Endothelial cell of umbilical vein (primary cell): Measurements from ENCODE around the gene OPRD1. TPM values are rescaled to one million over a fixed set of nuclear protein-coding genes. Genes with fewer than 3 reads are reported as not detected.

Experiments
- BruUV-seq: library from RNA; stranded (reverse); fragments of 400-500 nt; replicated peaks from 2 replicates; lab custom pipeline; 2021; lab: Mats Ljungman, UMichigan
- CTCF ChIA-PET: fragments of 300-600, 350-600 bp; sonication (Branson Sonifier 250); formaldehyde crosslinking; loops from one replicate; lab custom pipeline; 2021; ENCODE audit warnings: antibody characterized with exemption, inconsistent platforms; lab: Charles Lee
- POLR2A ChIA-PET: fragments of 300-600, 350-600 bp; sonication (Branson Sonifier 250); formaldehyde crosslinking; loops from one replicate; lab custom pipeline; 2021; ENCODE audit warnings: antibody characterized with exemption, inconsistent platforms; lab: Charles Lee
- DNase-seq: peaks from one replicate; pipeline ENCODE4 v3.0.0-alpha.2; 2011; ENCODE audit warnings: low read depth, low spot score
- FAIRE-seq: peaks from 2 replicates; lab custom pipeline; 2011; peaks lifted over from hg19 to GRCh38; lab: Jason Lieb, UNC
- H2AFZ ChIP-seq: 2 replicates; pipeline ENCODE4 v1.6.0; 2012; ENCODE audit warnings: low read depth, low read length, control low read depth, inconsistent platforms
- H3K27ac ChIP-seq: 2 replicates; pipeline ENCODE4 v1.5.1; 2011; ENCODE audit warnings: low read depth, mild to moderate bottlenecking, control low read depth, low read length, moderate library complexity; ENCODE audit not compliant: insufficient read depth
- H3K27me3 ChIP-seq, 2 experiments: 2 replicates each; pipeline versions ENCODE4 v1.6.0 to v1.6.1; 2011; ENCODE audit warnings: low read length in 2 of 2, mixed read lengths in 1 of 2; ENCODE audit not compliant: control insufficient read depth in 2 of 2, insufficient read depth in 2 of 2
- H3K36me3 ChIP-seq, 2 experiments: 2 replicates in 1 of 2; 3 replicates in 1 of 2; pipeline ENCODE4 v1.5.1; 2011; ENCODE audit warnings: low read length in 2 of 2, mild to moderate bottlenecking in 1 of 2, moderate library complexity in 1 of 2; ENCODE audit not compliant: control insufficient read depth in 2 of 2, insufficient read depth in 2 of 2; ENCODE audit errors: extremely low read depth in 1 of 2
- H3K4me1 ChIP-seq: 3 replicates; pipeline ENCODE4 v1.5.1; 2011; ENCODE audit warnings: mild to moderate bottlenecking, low read length; ENCODE audit not compliant: control insufficient read depth, insufficient read depth; ENCODE audit errors: extremely low read depth
- H3K4me2 ChIP-seq: 2 replicates; pipeline ENCODE4 v1.6.1; 2011; ENCODE audit warnings: low read length, control low read depth, mixed read lengths; ENCODE audit not compliant: insufficient read depth
- H3K4me3 ChIP-seq, 3 experiments: fragments of 200-600 bp in 1 of 3; sonication (generic), shearing (Covaris generic) in 1 of 3; replicated peaks in 1 of 3; 2 replicates each; pipeline ENCODE4 v1.5.1; 2011 to 2016; ENCODE audit warnings: control low read depth in 3 of 3, low read length in 3 of 3, mild to moderate bottlenecking in 2 of 3, inconsistent platforms in 1 of 3, low read depth in 1 of 3, moderate library complexity in 1 of 3; ENCODE audit not compliant: insufficient read depth in 1 of 3
- H3K79me2 ChIP-seq: 2 replicates; pipeline ENCODE4 v1.6.0; 2012; ENCODE audit warnings: low read length, inconsistent platforms; ENCODE audit not compliant: control insufficient read depth, insufficient read depth
- H3K9ac ChIP-seq: replicated peaks from 2 replicates; pipeline ENCODE3; 2011; ENCODE audit warnings: low read length, control low read depth; ENCODE audit not compliant: insufficient read depth; ENCODE audit errors: extremely low read depth
- H3K9me1 ChIP-seq: replicated peaks from 3 replicates; pipeline ENCODE4 v1.6.0; 2011; ENCODE audit warnings: mild to moderate bottlenecking, low read length; ENCODE audit not compliant: control insufficient read depth, insufficient read depth; ENCODE audit errors: extremely low read depth
- H3K9me3 ChIP-seq: replicated peaks from 2 replicates; pipeline ENCODE4 v1.5.1; 2012; ENCODE audit warnings: low read length, inconsistent platforms; ENCODE audit not compliant: control insufficient read depth, insufficient read depth
- H4K20me1 ChIP-seq: replicated peaks from 2 replicates; pipeline ENCODE3; 2011; ENCODE audit warnings: mild to moderate bottlenecking, low read length; ENCODE audit not compliant: control insufficient read depth, insufficient read depth; ENCODE audit errors: extremely low read depth
- EZH2 ChIP-seq: IDR thresholded peaks from 2 replicates; pipeline ENCODE4 v1.6.1; 2012; ENCODE audit warnings: borderline replicate concordance, low read depth, mild to moderate bottlenecking, moderate library complexity, low read length, inconsistent platforms; ENCODE audit not compliant: severe bottlenecking
- FOS ChIP-seq: IDR thresholded peaks from 2 replicates; pipeline ENCODE4 v1.6.1; 2011; ENCODE audit warnings: mild to moderate bottlenecking, low read length, moderate library complexity, borderline replicate concordance; ENCODE audit not compliant: insufficient read depth
- GATA2 ChIP-seq: IDR thresholded peaks from 2 replicates; pipeline ENCODE4 v1.7.0; 2011; ENCODE audit warnings: low read depth, mild to moderate bottlenecking, moderate library complexity, mixed read lengths, low read length; ENCODE audit not compliant: insufficient read length, insufficient read depth
- JUN ChIP-seq: IDR thresholded peaks from 2 replicates; pipeline ENCODE4 v1.6.1; 2011; ENCODE audit warnings: borderline replicate concordance, low read depth; ENCODE audit not compliant: insufficient read length, insufficient read depth
- MYC ChIP-seq: IDR thresholded peaks from one replicate; pipeline ENCODE4 v1.6.1; 2011; ENCODE audit warnings: mild to moderate bottlenecking, low read depth, low read length
- POLR2A ChIP-seq: IDR thresholded peaks from 2 replicates; pipeline ENCODE4 v1.6.1; 2012; ENCODE audit warnings: low read depth, mild to moderate bottlenecking, control low read depth, low read length
- POLR2AphosphoS5 ChIP-seq: IDR thresholded peaks from 2 replicates; pipeline ENCODE4 v1.6.1; 2012; ENCODE audit warnings: low read depth, mild to moderate bottlenecking, control low read depth, low read length, moderate library complexity; ENCODE audit not compliant: insufficient read depth
- dilution Hi-C: fragments of 300-500 bp; cut with MboI; formaldehyde crosslinking; loops from one replicate; pipeline ENCODE4 v1.15.0; 2019; ENCODE audit warnings: low sequenced_read_pairs; ENCODE audit not compliant: extremely low pct_ligation_motif_present
- intact Hi-C: fragments of 100-400 bp; cut with micrococcal nuclease; formaldehyde crosslinking; loops from one replicate; pipeline ENCODE4 v1.10.0; 2022
- polyA plus RNA-seq, 4 experiments: library from polyadenylated mRNA; depleted of rRNA in 3 of 4; stranded (reverse) in 3 of 4; unstranded in 1 of 4; fragments of >200 nt; gene quantifications; 2 replicates each; pipeline versions ENCODE4 v1.2.1 to v1.2.3, GENCODE V29; 2011 to 2012; ENCODE audit warnings: missing spikeins in 1 of 4
- total RNA-seq: library from RNA; stranded (reverse); gene quantifications from 2 replicates; pipeline ENCODE4 v1.2.3, GENCODE V29; 2021
- TF ChIP-seq, protein P1 (sequence below), 2 donors: IDR thresholded peaks; 1 replicate in 1 of 2; 2 replicates in 1 of 2; pipeline ENCODE4 v1.5.1; 2011; ENCODE audit warnings: low read length in 2 of 2, mild to moderate bottlenecking in 2 of 2, moderate library complexity in 2 of 2, control low read depth in 1 of 2, inconsistent platforms in 1 of 2, low read depth in 1 of 2; ENCODE audit not compliant: insufficient read depth in 1 of 2; ENCODE audit errors: extremely low read depth in 1 of 2
- TF ChIP-seq, protein P2 (sequence below): IDR thresholded peaks from 2 replicates; pipeline ENCODE4 v1.6.1; 2011; ENCODE audit not compliant: insufficient read depth, insufficient read length

OPRD1 gene
- total and polyA plus RNA-seq, 2 donors (not counting 3 experiments of a cell fraction or from before 2014, with no cell fraction given), result not detected

DNA sequence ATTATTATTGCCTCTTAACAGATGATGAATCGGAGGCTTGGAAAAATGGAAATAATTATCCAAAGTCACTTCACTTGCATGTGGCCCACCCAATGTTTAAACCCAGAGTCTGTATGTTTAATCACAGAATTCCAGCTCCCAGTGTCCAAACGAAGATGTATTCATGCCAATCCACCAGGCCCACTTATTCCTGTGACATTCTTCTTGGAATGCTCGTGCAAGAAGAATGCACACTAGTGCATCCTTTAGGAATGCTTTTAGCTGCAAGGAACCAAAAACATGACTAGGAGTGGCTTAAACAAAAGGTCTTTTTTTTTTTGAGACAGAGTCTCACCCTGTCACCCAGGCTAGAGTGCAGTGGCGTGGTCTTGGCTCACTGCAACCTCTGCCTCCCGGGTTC, 8.9 kb upstream of the OPRD1 start:
- Histone ChIP-seq H3K4me2 (no peak overlapping the region), H3K9me1 (no peaks in the 10 kb centered on the region), H3K9me3 (no peaks in the 10 kb centered on the region), H3K27me3 (peaks cover 0 to 4% of the 10 kb centered on the region in 2 experiments), H3K27ac (no peak overlapping the region), H3K4me1 (no peaks in the 10 kb centered on the region), H2AFZ (no peak overlapping the region), H3K9ac (no peak overlapping the region), H3K4me3 (no peak overlapping the region), H3K36me3 (no peaks in the 10 kb centered on the region), H4K20me1 (no peaks in the 10 kb centered on the region), H3K79me2 (no peaks in the 10 kb centered on the region)
- dilution Hi-C loops (no loop called here), intact Hi-C loops (no loop called here)
- FAIRE-seq, result no peak
- ChIA-PET CTCF (interaction anchor here (2.0 kb wide), 1 partner anchor 18 kb away, joined by 9 read pairs; no protein-coding TSS in a partner anchor), POLR2A (no interaction called here)
- no peak for DNase-seq
- TF ChIP-seq FOS, result no peak
- no peak for TF ChIP-seq POLR2A
- TF ChIP-seq, protein P1, sequence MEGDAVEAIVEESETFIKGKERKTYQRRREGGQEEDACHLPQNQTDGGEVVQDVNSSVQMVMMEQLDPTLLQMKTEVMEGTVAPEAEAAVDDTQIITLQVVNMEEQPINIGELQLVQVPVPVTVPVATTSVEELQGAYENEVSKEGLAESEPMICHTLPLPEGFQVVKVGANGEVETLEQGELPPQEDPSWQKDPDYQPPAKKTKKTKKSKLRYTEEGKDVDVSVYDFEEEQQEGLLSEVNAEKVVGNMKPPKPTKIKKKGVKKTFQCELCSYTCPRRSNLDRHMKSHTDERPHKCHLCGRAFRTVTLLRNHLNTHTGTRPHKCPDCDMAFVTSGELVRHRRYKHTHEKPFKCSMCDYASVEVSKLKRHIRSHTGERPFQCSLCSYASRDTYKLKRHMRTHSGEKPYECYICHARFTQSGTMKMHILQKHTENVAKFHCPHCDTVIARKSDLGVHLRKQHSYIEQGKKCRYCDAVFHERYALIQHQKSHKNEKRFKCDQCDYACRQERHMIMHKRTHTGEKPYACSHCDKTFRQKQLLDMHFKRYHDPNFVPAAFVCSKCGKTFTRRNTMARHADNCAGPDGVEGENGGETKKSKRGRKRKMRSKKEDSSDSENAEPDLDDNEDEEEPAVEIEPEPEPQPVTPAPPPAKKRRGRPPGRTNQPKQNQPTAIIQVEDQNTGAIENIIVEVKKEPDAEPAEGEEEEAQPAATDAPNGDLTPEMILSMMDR (IDR thresholded peaks at IDR 0.05; ENCODE audit: extremely low read depth in 1 of 2, insufficient read depth in 1 of 2, low read depth in 1 of 2, low read length in 2 of 2), result no peak
- TF ChIP-seq MYC, result no peak
- TF ChIP-seq GATA2, result no peak
- TF ChIP-seq, protein P2, sequence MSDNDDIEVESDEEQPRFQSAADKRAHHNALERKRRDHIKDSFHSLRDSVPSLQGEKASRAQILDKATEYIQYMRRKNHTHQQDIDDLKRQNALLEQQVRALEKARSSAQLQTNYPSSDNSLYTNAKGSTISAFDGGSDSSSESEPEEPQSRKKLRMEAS, result no peak
- TF ChIP-seq EZH2, result no peak
- no peak for TF ChIP-seq POLR2AphosphoS5
- no peak for TF ChIP-seq JUN
- no TSS peak for BruUV-seq
